Ovary (tissue), 3 donors: ENCODE results near the gene FRMD4A.

Experiments
- CTCF ChIP-seq, 3 donors: fragments of 450-650 bp in 2 of 3; fragments of 200-600 bp in 1 of 3; IDR thresholded peaks; one replicate each; pipeline versions ENCODE4 v1.5.1 to v1.8.0; 2016 to 2022; ENCODE audit warnings: antibody characterized with exemption in 3 of 3, mild to moderate bottlenecking in 1 of 3
- POLR2A ChIP-seq: fragments of 450-650 bp; IDR thresholded peaks from one replicate; pipeline ENCODE4 v1.6.1; 2017; ENCODE audit warnings: antibody characterized with exemption, mild to moderate bottlenecking, moderate library complexity
- donor health status: DM: no; HTN: no; CAD: no.

GRCh38 chr10:13831711-13832141, 499.0 kb downstream of the FRMD4A start:
- TF ChIP-seq POLR2A = no peak
- no peak for TF ChIP-seq CTCF (IDR thresholded peaks at IDR 0.05)
